PFSK-1 (cell line): Measurements from ENCODE around the gene EVX1.

Source experiments
- FOXP2 ChIP-seq: optimal IDR thresholded peaks from 2 replicates; pipeline ENCODE3; 2011; ENCODE audit warnings: borderline replicate concordance, control low read depth, inconsistent platforms; ENCODE audit not compliant: insufficient read depth; ENCODE audit errors: extremely low read length, extremely low read depth
- POLR2AphosphoS5 ChIP-seq: IDR thresholded peaks from 2 replicates; pipeline ENCODE4 v1.6.1; 2012; ENCODE audit warnings: low read depth, mild to moderate bottlenecking, control low read depth, low read length, moderate library complexity
- SIN3A ChIP-seq: IDR thresholded peaks from 2 replicates; pipeline ENCODE4 v1.6.1; 2012; ENCODE audit warnings: mild to moderate bottlenecking, low read length, moderate library complexity, borderline replicate concordance; ENCODE audit not compliant: insufficient read depth
- TF ChIP-seq, protein P1 (sequence below), 2 experiments: IDR thresholded peaks; 2 replicates each; pipeline versions ENCODE4 v1.6.1 to v1.8.0; 2011 to 2012; ENCODE audit warnings: low read depth in 2 of 2, low read length in 2 of 2, control low read depth in 1 of 2, inconsistent platforms in 1 of 2, mild to moderate bottlenecking in 1 of 2, moderate library complexity in 1 of 2; ENCODE audit not compliant: insufficient read depth in 1 of 2

DNA sequence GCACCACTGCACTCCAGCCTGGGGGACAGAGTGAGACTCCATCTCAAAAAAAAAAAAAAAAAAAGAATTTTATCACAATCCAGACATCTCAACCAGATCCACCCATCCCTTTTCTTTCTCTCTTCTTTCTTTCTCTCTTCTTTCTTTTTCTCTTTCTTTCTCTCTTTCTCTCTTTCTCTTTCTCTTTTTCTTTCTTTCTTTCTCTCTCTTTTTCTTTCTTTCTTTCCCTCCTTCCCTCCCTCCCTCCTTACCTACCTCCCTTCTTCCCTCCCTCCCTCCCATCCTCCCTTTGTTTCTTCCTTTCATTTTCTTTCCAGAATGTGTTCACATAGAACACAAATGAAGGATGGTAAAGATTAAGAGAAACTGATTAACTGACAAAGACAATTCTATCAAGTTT, 24.7 kb upstream of the EVX1 start:
- TF ChIP-seq POLR2AphosphoS5: no peak
- no peak for TF ChIP-seq FOXP2
- TF ChIP-seq, protein P1, sequence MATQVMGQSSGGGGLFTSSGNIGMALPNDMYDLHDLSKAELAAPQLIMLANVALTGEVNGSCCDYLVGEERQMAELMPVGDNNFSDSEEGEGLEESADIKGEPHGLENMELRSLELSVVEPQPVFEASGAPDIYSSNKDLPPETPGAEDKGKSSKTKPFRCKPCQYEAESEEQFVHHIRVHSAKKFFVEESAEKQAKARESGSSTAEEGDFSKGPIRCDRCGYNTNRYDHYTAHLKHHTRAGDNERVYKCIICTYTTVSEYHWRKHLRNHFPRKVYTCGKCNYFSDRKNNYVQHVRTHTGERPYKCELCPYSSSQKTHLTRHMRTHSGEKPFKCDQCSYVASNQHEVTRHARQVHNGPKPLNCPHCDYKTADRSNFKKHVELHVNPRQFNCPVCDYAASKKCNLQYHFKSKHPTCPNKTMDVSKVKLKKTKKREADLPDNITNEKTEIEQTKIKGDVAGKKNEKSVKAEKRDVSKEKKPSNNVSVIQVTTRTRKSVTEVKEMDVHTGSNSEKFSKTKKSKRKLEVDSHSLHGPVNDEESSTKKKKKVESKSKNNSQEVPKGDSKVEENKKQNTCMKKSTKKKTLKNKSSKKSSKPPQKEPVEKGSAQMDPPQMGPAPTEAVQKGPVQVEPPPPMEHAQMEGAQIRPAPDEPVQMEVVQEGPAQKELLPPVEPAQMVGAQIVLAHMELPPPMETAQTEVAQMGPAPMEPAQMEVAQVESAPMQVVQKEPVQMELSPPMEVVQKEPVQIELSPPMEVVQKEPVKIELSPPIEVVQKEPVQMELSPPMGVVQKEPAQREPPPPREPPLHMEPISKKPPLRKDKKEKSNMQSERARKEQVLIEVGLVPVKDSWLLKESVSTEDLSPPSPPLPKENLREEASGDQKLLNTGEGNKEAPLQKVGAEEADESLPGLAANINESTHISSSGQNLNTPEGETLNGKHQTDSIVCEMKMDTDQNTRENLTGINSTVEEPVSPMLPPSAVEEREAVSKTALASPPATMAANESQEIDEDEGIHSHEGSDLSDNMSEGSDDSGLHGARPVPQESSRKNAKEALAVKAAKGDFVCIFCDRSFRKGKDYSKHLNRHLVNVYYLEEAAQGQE (IDR thresholded peaks at IDR 0.05; ENCODE audit: insufficient read depth in 1 of 2, low read depth in 2 of 2, low read length in 2 of 2): no peak
- TF ChIP-seq SIN3A: no peak
